IMR-90 (cell line): Measurements from ENCODE around the gene VN1R2. TPM values are rescaled to one million over a fixed set of nuclear protein-coding genes. Genes with fewer than 3 reads are reported as not detected.

Source experiments
- ATAC-seq: fragments of 200-7000 bp; cut with Tn5 transposase; 2 replicates; pipeline ENCODE4 v1.9.1; 2020; ENCODE audit warnings: low read depth, mild to moderate bottlenecking, moderate library complexity
- BruUV-seq: library from RNA; stranded (reverse); fragments of 400-500 nt; replicated peaks from 2 replicates; lab custom pipeline; 2021; lab: Mats Ljungman, UMichigan
- CTCF ChIA-PET: fragments of 300-600 bp; formaldehyde crosslinking; extraction: SDS; loops from one replicate; lab custom pipeline; 2021; ENCODE audit warnings: antibody characterized with exemption; lab: Yijun Ruan, JAX
- POLR2A ChIA-PET: fragments of 300-600 bp; sonication (Branson Sonifier 250); formaldehyde crosslinking; loops from one replicate; lab custom pipeline; 2022; ENCODE audit warnings: antibody characterized with exemption; ENCODE audit not compliant: unreplicated experiment; lab: Charles Lee
- DNase-seq: peaks from one replicate; pipeline ENCODE4 v3.0.0; 2013
- H2AFZ ChIP-seq: replicated peaks from 2 replicates; pipeline ENCODE3; 2013; ENCODE audit warnings: low read length, mild to moderate bottlenecking; ENCODE audit not compliant: poor library complexity
- H2AK5ac ChIP-seq: 2 replicates; pipeline ENCODE4 v1.6.1; 2013; ENCODE audit warnings: low read depth, low read length, inconsistent platforms
- H2AK9ac ChIP-seq: replicated peaks from 2 replicates; pipeline ENCODE3; 2013; ENCODE audit warnings: mild to moderate bottlenecking, low read depth, low read length, moderate library complexity; ENCODE audit not compliant: poor library complexity
- H2BK120ac ChIP-seq: 2 replicates; pipeline ENCODE4 v1.6.1; 2013; ENCODE audit warnings: low read depth, low read length, inconsistent platforms
- H2BK15ac ChIP-seq: 3 replicates; pipeline ENCODE4 v1.6.1; 2013; ENCODE audit warnings: low read depth, low read length, inconsistent platforms
- H2BK20ac ChIP-seq: 2 replicates; pipeline ENCODE4 v1.6.1; 2013; ENCODE audit warnings: low read depth, mild to moderate bottlenecking, inconsistent platforms, low read length, moderate library complexity
- H2BK5ac ChIP-seq: 2 replicates; pipeline ENCODE4 v1.6.1; 2013; ENCODE audit warnings: mild to moderate bottlenecking, low read depth, low read length, inconsistent platforms; ENCODE audit not compliant: poor library complexity, severe bottlenecking
- H3K14ac ChIP-seq: replicated peaks from 2 replicates; pipeline ENCODE4 v1.6.1; 2013; ENCODE audit warnings: low read depth, low read length, inconsistent platforms
- H3K18ac ChIP-seq: 2 replicates; pipeline ENCODE4 v1.6.1; 2013; ENCODE audit warnings: low read depth, low read length, control low read depth
- H3K23ac ChIP-seq: 2 replicates; pipeline ENCODE4 v1.6.1; 2013; ENCODE audit warnings: low read depth, low read length, inconsistent platforms
- H3K27ac ChIP-seq: 2 replicates; pipeline ENCODE4 v1.5.1; 2013; ENCODE audit warnings: mild to moderate bottlenecking, control low read depth, low read length; ENCODE audit not compliant: insufficient read depth
- H3K27me3 ChIP-seq: 2 replicates; pipeline ENCODE4 v1.6.1; 2013; ENCODE audit warnings: low read length; ENCODE audit not compliant: control insufficient read depth, insufficient read depth
- H3K36me3 ChIP-seq: 2 replicates; pipeline ENCODE4 v1.6.1; 2013; ENCODE audit warnings: low read length, mixed read lengths; ENCODE audit not compliant: control insufficient read depth, insufficient read depth
- H3K4ac ChIP-seq: 2 replicates; pipeline ENCODE4 v1.6.1; 2013; ENCODE audit warnings: low read depth, low read length, inconsistent platforms
- H3K4me1 ChIP-seq: 2 replicates; pipeline ENCODE4 v1.6.1; 2013; ENCODE audit warnings: low read length, mixed read lengths; ENCODE audit not compliant: control insufficient read depth, insufficient read depth
- H3K4me2 ChIP-seq: 2 replicates; pipeline ENCODE4 v1.6.1; 2013; ENCODE audit warnings: low read depth, mild to moderate bottlenecking, control low read depth, low read length, moderate library complexity
- H3K4me3 ChIP-seq: 2 replicates; pipeline ENCODE4 v1.5.1; 2013; ENCODE audit warnings: low read depth, mild to moderate bottlenecking, control low read depth, low read length, moderate library complexity; ENCODE audit not compliant: insufficient read depth
- H3K56ac ChIP-seq: 2 replicates; pipeline ENCODE4 v1.6.1; 2013; ENCODE audit warnings: low read length, inconsistent platforms; ENCODE audit not compliant: insufficient read depth; ENCODE audit errors: extremely low read depth
- H3K79me1 ChIP-seq, 2 experiments: 2 replicates each; pipeline ENCODE4 v1.6.1; 2013; ENCODE audit warnings: low read length in 2 of 2, inconsistent platforms in 1 of 2, low read depth in 1 of 2
- H3K9ac ChIP-seq: 2 replicates; pipeline ENCODE4 v1.6.1; 2013; ENCODE audit warnings: low read depth, low read length, control low read depth
- H3K9me1 ChIP-seq: 2 replicates; pipeline ENCODE4 v1.6.1; 2013; ENCODE audit warnings: low read length, inconsistent platforms; ENCODE audit not compliant: insufficient read depth
- H3K9me3 ChIP-seq: 2 replicates; pipeline ENCODE4 v1.6.1; 2013; ENCODE audit warnings: low read length; ENCODE audit not compliant: control insufficient read depth, insufficient read depth
- H4K20me1 ChIP-seq: 2 replicates; pipeline ENCODE4 v1.6.1; 2013; ENCODE audit warnings: low read length, inconsistent platforms; ENCODE audit not compliant: insufficient read depth
- H4K5ac ChIP-seq: 2 replicates; pipeline ENCODE4 v1.6.1; 2013; ENCODE audit warnings: mild to moderate bottlenecking, low read depth, low read length, control low read depth
- H4K8ac ChIP-seq, 2 experiments: 2 replicates each; pipeline ENCODE4 v1.6.1; 2013; ENCODE audit warnings: low read depth in 2 of 2, low read length in 2 of 2, control low read depth in 1 of 2, inconsistent platforms in 1 of 2
- H4K91ac ChIP-seq: 2 replicates; pipeline ENCODE4 v1.6.1; 2013; ENCODE audit warnings: low read depth, low read length, inconsistent platforms; ENCODE audit not compliant: insufficient read depth
- POLR2A ChIP-seq: IDR thresholded peaks from 2 replicates; pipeline ENCODE4 v1.6.1; 2012; ENCODE audit warnings: mild to moderate bottlenecking, low read depth, low read length
- WGBS, 2 experiments: methylation state at CpG; one replicate each; pipeline versions ENCODE4 v1.1.5 to v1.1.7; 2013; ENCODE audit warnings: missing lambda C conversion rate in 2 of 2; ENCODE audit not compliant: insufficient read length in 1 of 2; ENCODE audit errors: extremely low coverage in 2 of 2; 5-methylcytosine and 5-hydroxymethylcytosine counted together
- dilution Hi-C: fragments of 300-500 bp; cut with HindIII; formaldehyde crosslinking; loops from one replicate; pipeline ENCODE4 v1.14.3; 2018; ENCODE audit warnings: low sequenced_read_pairs; ENCODE audit not compliant: unreplicated experiment
- in situ Hi-C: fragments of 300-500 bp; cut with MboI; formaldehyde crosslinking; loops from 3 replicates; pipeline ENCODE4 v1.14.3; 2019; ENCODE audit warnings: low sequenced_read_pairs, inconsistent platforms, mixed read lengths
- intact Hi-C: fragments of 100-400 bp; cut with micrococcal nuclease; formaldehyde crosslinking; loops from 2 replicates; pipeline ENCODE4 v1.10.0; 2022
- polyA plus RNA-seq, 3 experiments: library from polyadenylated mRNA; depleted of rRNA; stranded (reverse); fragments of >200 nt; gene quantifications; 2 replicates each; pipeline ENCODE4 v1.2.3, GENCODE V29; 2012; ENCODE audit warnings: low replicate concordance in 1 of 3
- total RNA-seq: library from RNA; depleted of rRNA; stranded (reverse); fragments of >200 nt; gene quantifications from 2 replicates; pipeline ENCODE4 v1.2.3, GENCODE V29; 2012
- TF ChIP-seq, protein P1 (sequence below): conservative IDR thresholded peaks from 2 replicates; pipeline ENCODE4 v1.5.1; 2012; ENCODE audit warnings: mild to moderate bottlenecking, low read depth, low read length, improper control_type of control experiment

Gene VN1R2
- total and polyA plus RNA-seq, 2 of the 4 experiments (the other 2 are of a cell fraction): not detected

DNA sequence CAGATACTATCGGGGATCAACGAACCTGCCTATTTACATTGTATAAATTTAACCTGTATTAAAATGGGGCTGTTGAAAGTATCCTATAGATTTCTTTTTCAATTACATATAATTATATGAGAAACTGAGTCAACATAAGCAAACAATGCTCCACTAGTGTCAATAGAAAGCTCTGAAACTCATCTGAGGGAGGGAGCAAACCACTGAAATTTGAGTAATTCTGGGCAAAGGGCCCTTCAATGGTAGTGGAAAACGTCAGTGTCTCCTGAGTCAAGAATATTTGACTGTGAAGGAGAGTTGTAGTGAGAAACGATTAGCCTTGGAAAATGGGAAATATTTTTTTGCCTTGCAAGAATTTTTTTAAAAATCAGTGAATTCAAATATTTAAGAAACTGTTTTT is 27.0 kb downstream of the VN1R2 start:
- Histone ChIP-seq H3K9ac (no peak overlapping the region), H3K79me1 (no peaks in the 10 kb centered on the region), H2BK120ac (no peak overlapping the region), H4K20me1 (no peaks in the 10 kb centered on the region), H3K56ac (no peak overlapping the region), H3K9me3 (peaks cover 5% of the 10 kb centered on the region; the same call in 1 of the 2 replicates), H3K4ac (no peak overlapping the region), H3K9me1 (no peaks in the 10 kb centered on the region), H3K23ac (no peak overlapping the region), H3K4me1 (no peaks in the 10 kb centered on the region), H3K4me3 (no peak overlapping the region), H2AK9ac (no peak overlapping the region), H2AFZ (no peak overlapping the region), H3K14ac (no peak overlapping the region), H3K18ac (no peak overlapping the region), H2BK20ac (no peak overlapping the region), H2BK15ac (no peak overlapping the region), H4K5ac (no peak overlapping the region), H3K27ac (no peak overlapping the region), H3K27me3 (no peaks in the 10 kb centered on the region), H2BK5ac (no peak overlapping the region), H3K36me3 (no peaks in the 10 kb centered on the region), H4K91ac (no peak overlapping the region), H2AK5ac (no peak overlapping the region), H4K8ac (no peak overlapping the region), H3K4me2 (no peak overlapping the region)
- ATAC-seq: no peak
- intact Hi-C loops: no loop called here
- CTCF ChIA-PET: no interaction called here
- no CpG with 5 or more reads among the region's 4 CpGs for WGBS, 2 experiments
- in situ Hi-C loops: no loop called here
- DNase-seq: no peak
- dilution Hi-C loops: no loop called here
- POLR2A ChIA-PET: no interaction called here
- TF ChIP-seq, protein P1, sequence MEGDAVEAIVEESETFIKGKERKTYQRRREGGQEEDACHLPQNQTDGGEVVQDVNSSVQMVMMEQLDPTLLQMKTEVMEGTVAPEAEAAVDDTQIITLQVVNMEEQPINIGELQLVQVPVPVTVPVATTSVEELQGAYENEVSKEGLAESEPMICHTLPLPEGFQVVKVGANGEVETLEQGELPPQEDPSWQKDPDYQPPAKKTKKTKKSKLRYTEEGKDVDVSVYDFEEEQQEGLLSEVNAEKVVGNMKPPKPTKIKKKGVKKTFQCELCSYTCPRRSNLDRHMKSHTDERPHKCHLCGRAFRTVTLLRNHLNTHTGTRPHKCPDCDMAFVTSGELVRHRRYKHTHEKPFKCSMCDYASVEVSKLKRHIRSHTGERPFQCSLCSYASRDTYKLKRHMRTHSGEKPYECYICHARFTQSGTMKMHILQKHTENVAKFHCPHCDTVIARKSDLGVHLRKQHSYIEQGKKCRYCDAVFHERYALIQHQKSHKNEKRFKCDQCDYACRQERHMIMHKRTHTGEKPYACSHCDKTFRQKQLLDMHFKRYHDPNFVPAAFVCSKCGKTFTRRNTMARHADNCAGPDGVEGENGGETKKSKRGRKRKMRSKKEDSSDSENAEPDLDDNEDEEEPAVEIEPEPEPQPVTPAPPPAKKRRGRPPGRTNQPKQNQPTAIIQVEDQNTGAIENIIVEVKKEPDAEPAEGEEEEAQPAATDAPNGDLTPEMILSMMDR: no peak
- TF ChIP-seq POLR2A: no peak
- no TSS peak for BruUV-seq
